Osteocyte (in vitro differentiated cells): ENCODE measurements around the gene EFCAB8. TPM values are rescaled to one million over a fixed set of nuclear protein-coding genes. Genes with fewer than 3 reads are reported as not detected.
A peak's percentile ranks its signal among the peaks of the same experiment; 100 is the strongest.

ENCODE experiments used
- DNase-seq: peaks from one replicate; pipeline ENCODE4 v3.0.0; 2021; ENCODE audit warnings: mixed read lengths; ENCODE audit not compliant: unreplicated experiment; ENCODE audit errors: extremely low spot score
- H3K27ac Mint-ChIP-seq: one replicate; pipeline ENCODE4 v1.8.0; 2021; ENCODE audit warnings: mild to moderate bottlenecking, mixed read lengths; ENCODE audit not compliant: unreplicated experiment
- H3K27me3 Mint-ChIP-seq: one replicate; pipeline ENCODE4 v1.8.0; 2021; ENCODE audit warnings: mixed read lengths; ENCODE audit not compliant: unreplicated experiment
- H3K36me3 Mint-ChIP-seq: one replicate; pipeline ENCODE4 v1.8.0; 2021; ENCODE audit warnings: mixed read lengths; ENCODE audit not compliant: unreplicated experiment
- H3K4me1 Mint-ChIP-seq: one replicate; pipeline ENCODE4 v1.8.0; 2021; ENCODE audit warnings: mixed read lengths; ENCODE audit not compliant: unreplicated experiment
- H3K4me3 Mint-ChIP-seq: one replicate; pipeline ENCODE4 v1.8.0; 2021; ENCODE audit warnings: mild to moderate bottlenecking, moderate library complexity, mixed read lengths; ENCODE audit not compliant: unreplicated experiment
- H3K9me3 Mint-ChIP-seq: one replicate; pipeline ENCODE4 v1.8.0; 2021; ENCODE audit warnings: mixed read lengths; ENCODE audit not compliant: unreplicated experiment
- total RNA-seq: library from RNA; stranded (reverse); gene quantifications from 2 replicates; pipeline ENCODE4 v1.2.1, GENCODE V29; 2021
- TF ChIP-seq, protein P1 (sequence below): fragments of 200-600 bp; sonication (generic); IDR thresholded peaks from 2 replicates; pipeline ENCODE4 v1.5.0; 2021; ENCODE audit warnings: antibody characterized with exemption, mild to moderate bottlenecking, moderate library complexity

The EFCAB8 gene
- total RNA-seq, 1 donor from 2014 or later, result 0.64 TPM

DNA sequence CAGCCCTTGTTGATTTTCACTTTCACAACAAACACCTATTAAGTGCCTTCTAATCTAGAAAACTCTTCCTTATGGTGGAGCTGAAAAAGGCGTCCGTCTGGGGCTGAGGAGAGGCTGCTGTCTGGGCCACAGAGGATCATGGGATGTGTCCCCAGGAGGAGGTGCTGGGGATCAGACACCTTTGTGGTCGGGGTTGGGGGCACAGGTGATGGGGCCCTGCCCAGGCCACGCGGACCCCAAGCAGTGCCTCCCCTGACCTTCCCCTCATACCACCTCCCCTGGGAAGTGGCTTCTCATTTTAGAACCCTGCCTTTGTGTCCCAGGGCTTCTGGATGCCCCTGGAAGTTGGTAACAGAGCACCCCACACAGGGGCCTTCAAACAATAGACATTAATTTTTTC, 104.5 kb downstream of the EFCAB8 start:
- H3K27me3 Mint-ChIP-seq, result peaks cover 9% of the 10 kb centered on the region
- no peaks in the 10 kb centered on the region for H3K9me3 Mint-ChIP-seq
- DNase-seq, result peak; percentile 79

DNA sequence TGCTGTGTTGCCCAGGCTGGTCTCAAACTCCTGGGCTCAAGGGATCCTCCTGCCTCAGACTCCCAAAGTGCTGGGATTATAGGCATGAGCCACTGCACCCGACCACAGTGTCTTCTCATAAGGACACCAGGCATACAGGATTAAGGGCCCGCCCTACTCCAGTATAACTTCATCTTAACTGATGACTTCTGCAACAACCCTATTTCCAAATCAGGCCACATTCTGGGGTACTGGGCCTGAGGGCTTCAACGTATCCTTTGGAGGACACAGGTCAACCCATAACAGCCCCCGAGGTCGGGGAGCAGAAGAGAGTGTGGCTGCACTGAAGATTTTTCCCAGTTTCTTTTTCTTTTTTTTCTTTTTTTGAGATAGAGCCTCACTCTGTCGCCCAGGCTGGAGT, 105.9 kb downstream of the EFCAB8 start:
- Mint-ChIP-seq H3K36me3 (no peaks in the 10 kb centered on the region), H3K27ac (no peak overlapping the region), H3K27me3 (peaks cover 9% of the 10 kb centered on the region), H3K9me3 (no peaks in the 10 kb centered on the region), H3K4me3 (no peak overlapping the region), H3K4me1 (no peaks in the 10 kb centered on the region)
- TF ChIP-seq, protein P1, sequence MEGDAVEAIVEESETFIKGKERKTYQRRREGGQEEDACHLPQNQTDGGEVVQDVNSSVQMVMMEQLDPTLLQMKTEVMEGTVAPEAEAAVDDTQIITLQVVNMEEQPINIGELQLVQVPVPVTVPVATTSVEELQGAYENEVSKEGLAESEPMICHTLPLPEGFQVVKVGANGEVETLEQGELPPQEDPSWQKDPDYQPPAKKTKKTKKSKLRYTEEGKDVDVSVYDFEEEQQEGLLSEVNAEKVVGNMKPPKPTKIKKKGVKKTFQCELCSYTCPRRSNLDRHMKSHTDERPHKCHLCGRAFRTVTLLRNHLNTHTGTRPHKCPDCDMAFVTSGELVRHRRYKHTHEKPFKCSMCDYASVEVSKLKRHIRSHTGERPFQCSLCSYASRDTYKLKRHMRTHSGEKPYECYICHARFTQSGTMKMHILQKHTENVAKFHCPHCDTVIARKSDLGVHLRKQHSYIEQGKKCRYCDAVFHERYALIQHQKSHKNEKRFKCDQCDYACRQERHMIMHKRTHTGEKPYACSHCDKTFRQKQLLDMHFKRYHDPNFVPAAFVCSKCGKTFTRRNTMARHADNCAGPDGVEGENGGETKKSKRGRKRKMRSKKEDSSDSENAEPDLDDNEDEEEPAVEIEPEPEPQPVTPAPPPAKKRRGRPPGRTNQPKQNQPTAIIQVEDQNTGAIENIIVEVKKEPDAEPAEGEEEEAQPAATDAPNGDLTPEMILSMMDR, result no peak
- peak; percentile 49 for DNase-seq

More for the DNA sequence above, 104.5 kb downstream of the EFCAB8 start:
- no peak overlapping the region for H3K27ac Mint-ChIP-seq
- no peak overlapping the region for H3K4me3 Mint-ChIP-seq
- TF ChIP-seq, protein P1, result no peak
- no peaks in the 10 kb centered on the region for H3K4me1 Mint-ChIP-seq
- no peaks in the 10 kb centered on the region for H3K36me3 Mint-ChIP-seq

DNA sequence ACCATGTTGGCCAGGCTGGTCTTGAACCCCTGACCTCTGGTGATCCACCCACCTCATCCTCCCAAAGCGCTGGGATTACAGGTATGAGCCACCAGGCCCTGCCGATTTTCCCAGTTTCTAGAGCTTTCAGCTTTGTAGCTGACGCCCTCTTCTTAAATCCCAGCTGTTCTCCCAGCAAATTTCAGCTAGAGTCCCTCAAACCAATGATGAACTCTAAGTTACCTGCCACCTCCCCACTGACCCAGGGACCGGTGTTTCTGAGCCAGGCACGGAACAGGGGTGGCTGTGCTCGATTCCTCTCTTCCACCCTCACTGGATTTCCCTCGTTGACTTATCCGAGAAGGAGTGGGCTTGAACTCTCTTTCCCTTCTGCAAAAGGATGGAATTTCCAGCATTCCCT, 106.4 kb downstream of the EFCAB8 start:
- Mint-ChIP-seq H3K9me3 (no peaks in the 10 kb centered on the region), H3K27ac (no peak overlapping the region), H3K27me3 (peaks cover 9% of the 10 kb centered on the region), H3K4me3 (no peak overlapping the region), H3K4me1 (no peaks in the 10 kb centered on the region), H3K36me3 (no peaks in the 10 kb centered on the region)
- TF ChIP-seq, protein P1, result no peak
- peak; percentile 48 for DNase-seq

DNA sequence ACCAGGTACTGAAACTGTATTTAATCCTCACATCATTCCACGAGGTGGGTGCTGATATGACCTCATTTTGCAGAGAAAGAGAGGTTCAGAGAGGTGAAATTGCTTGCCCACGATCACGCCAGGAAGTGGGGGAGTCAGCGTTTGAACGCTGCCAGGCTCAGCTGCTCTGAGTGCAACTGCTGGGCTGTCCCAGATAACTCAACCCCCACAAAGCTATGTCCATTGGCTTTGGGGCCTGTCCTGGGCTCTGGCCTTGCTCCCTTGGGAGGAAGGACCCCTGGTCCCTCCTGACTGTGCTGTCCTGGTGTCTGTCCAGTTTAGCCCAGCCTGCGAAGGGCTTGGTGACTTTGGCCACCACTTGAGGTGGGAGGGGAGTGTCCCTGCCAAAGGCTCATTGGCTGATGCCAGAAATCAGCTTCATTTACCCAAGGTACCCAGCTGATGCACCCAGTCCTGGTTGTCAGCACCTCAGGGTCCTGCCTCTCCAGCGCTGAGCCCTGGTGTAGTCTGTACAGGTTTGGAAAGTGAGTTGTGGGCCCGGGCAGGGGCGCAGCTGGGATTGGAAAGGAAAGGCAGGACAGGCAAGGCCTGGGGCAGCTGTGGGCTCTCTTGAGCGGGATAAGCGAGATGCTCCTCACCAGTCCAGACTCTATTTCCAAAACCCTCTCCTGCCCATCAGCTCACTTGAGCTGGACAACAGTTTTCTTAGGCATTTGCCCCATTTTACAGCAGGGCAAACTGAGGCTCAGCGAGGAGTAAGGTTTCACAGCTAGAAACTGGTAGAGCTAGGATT, 107.1 kb downstream of the EFCAB8 start:
- no peak overlapping the region for H3K4me3 Mint-ChIP-seq
- H3K9me3 Mint-ChIP-seq, result no peaks in the 10 kb centered on the region
- H3K27me3 Mint-ChIP-seq, result peaks cover 9% of the 10 kb centered on the region
- H3K27ac Mint-ChIP-seq, result no peak overlapping the region
- no peaks in the 10 kb centered on the region for H3K36me3 Mint-ChIP-seq
- H3K4me1 Mint-ChIP-seq, result no peaks in the 10 kb centered on the region
- TF ChIP-seq, protein P1, result no peak
- peak; percentile 73 for DNase-seq

DNA sequence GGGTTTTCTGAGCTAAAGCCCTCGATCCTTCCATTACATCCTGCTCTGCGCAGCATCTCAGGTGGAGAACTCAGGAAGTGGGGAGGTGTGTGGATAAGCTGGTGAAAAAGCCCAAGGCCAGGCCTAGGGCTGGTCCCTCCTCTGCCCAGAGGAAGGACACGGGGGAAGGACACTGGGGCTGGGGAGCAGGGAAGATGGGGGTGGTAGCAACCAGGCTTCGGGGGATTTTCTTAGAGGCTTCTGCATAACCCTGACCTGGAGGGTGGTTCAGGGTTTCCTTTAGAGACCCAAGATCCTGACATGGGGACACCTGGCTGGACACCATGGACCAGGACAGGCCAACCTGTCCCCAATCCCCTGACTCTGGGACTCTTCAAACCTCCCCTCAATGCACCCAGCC, 107.7 kb downstream of the EFCAB8 start:
- Mint-ChIP-seq H3K4me1 (no peaks in the 10 kb centered on the region), H3K36me3 (no peaks in the 10 kb centered on the region), H3K9me3 (no peaks in the 10 kb centered on the region), H3K27ac (no peak overlapping the region), H3K4me3 (no peak overlapping the region), H3K27me3 (peaks cover 9% of the 10 kb centered on the region)
- peak; percentile 48 for DNase-seq
- TF ChIP-seq, protein P1, result no peak
